ENCODE data around the gene CMC2.

DNA sequence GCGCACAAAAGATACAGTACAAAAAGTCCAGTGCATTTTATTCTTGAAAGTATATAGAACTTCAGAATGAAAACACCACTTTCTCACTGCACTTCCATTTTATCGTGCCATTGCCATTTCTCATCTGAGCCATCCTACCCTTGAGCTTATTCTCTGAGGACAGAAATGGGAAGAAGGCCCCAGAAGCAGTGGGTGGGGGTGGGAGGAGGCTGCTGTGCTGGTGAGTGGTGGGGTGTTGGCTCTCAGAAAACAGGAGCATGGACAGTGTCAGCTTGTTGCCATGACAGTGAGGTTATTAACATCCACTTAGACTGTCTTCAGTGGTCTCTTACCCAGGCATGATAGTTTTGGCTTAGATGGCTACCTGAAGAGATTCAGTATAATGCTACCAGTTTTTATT lies 33.4 kb upstream of the CMC2 start:
- TF ChIP-seq, protein P1, sequence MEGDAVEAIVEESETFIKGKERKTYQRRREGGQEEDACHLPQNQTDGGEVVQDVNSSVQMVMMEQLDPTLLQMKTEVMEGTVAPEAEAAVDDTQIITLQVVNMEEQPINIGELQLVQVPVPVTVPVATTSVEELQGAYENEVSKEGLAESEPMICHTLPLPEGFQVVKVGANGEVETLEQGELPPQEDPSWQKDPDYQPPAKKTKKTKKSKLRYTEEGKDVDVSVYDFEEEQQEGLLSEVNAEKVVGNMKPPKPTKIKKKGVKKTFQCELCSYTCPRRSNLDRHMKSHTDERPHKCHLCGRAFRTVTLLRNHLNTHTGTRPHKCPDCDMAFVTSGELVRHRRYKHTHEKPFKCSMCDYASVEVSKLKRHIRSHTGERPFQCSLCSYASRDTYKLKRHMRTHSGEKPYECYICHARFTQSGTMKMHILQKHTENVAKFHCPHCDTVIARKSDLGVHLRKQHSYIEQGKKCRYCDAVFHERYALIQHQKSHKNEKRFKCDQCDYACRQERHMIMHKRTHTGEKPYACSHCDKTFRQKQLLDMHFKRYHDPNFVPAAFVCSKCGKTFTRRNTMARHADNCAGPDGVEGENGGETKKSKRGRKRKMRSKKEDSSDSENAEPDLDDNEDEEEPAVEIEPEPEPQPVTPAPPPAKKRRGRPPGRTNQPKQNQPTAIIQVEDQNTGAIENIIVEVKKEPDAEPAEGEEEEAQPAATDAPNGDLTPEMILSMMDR (IDR thresholded peaks at IDR 0.05; ENCODE audit: insufficient read depth, low read length, poor library complexity, severe bottlenecking), result no peak
- TF ChIP-seq EZH2phosphoT487 (conservative IDR thresholded peaks at IDR 0.05; ENCODE audit: low read length), result no peak

All from SU-DHL-6 (cell line).